HepG2 (cell line): ENCODE measurements around the gene TRIM69. TPM values are rescaled to one million over a fixed set of nuclear protein-coding genes. Genes with fewer than 3 reads are reported as not detected.

ENCODE experiments used
- ATAC-seq: fragments of 200-7000 bp; cut with Tn5 transposase; 3 replicates; pipeline ENCODE4 v1.9.1; 2020; ENCODE audit warnings: mild to moderate bottlenecking, moderate library complexity
- BruUV-seq: library from RNA; stranded (reverse); fragments of 400-500 nt; replicated peaks from 2 replicates; lab custom pipeline; 2021; lab: Mats Ljungman, UMichigan
- CTCF ChIA-PET: fragments of 300-600 bp; formaldehyde crosslinking; extraction: SDS; loops from one replicate; lab custom pipeline; 2021; ENCODE audit warnings: low total read pairs, inconsistent platforms, low intra/inter-chr PET ratio; lab: Yijun Ruan, JAX
- POLR2A ChIA-PET: fragments of 350-600 bp; sonication (Branson Sonifier 250); formaldehyde crosslinking; loops from one replicate; lab custom pipeline; 2020; ENCODE audit warnings: antibody characterized with exemption, inconsistent platforms; lab: Yijun Ruan, JAX
- DNase-seq: peaks from one replicate; pipeline ENCODE4 v3.0.0-alpha.2; 2015; ENCODE audit warnings: low spot score
- FAIRE-seq: peaks from 3 replicates; lab custom pipeline; 2011; peaks lifted over from hg19 to GRCh38; lab: Jason Lieb, UNC
- H2AFZ ChIP-seq: one replicate; pipeline ENCODE4 v1.6.1; 2011; ENCODE audit warnings: low read length, inconsistent platforms
- H3K27ac ChIP-seq: fragments of 300-600 bp; 3 replicates; pipeline ENCODE4 v1.8.0; 2011; ENCODE audit warnings: mixed run types, mild to moderate bottlenecking, mixed read lengths, low read length, inconsistent platforms; ENCODE audit not compliant: insufficient read depth; ENCODE audit errors: extremely low read length
- H3K27me3 ChIP-seq, 2 experiments: fragments of 200-600 bp in 1 of 2; 2 replicates in 1 of 2; 3 replicates in 1 of 2; pipeline versions ENCODE4 v1.6.0 to v1.8.0; 2011; ENCODE audit warnings: low read length in 2 of 2, mild to moderate bottlenecking in 2 of 2, moderate library complexity in 2 of 2, inconsistent platforms in 1 of 2; ENCODE audit not compliant: insufficient read depth in 2 of 2, control insufficient read depth in 1 of 2
- H3K36me3 ChIP-seq, 2 experiments: fragments of 200-600 bp in 1 of 2; replicated peaks in 1 of 2; 2 replicates in 1 of 2; 3 replicates in 1 of 2; pipeline versions ENCODE4 v1.5.1 to v1.8.0; 2011; ENCODE audit warnings: low read length in 2 of 2, inconsistent platforms in 1 of 2; ENCODE audit not compliant: insufficient read depth in 2 of 2, control insufficient read depth in 1 of 2
- H3K4me1 ChIP-seq: 2 replicates; pipeline ENCODE4 v1.5.1; 2012; ENCODE audit warnings: low read length, inconsistent platforms; ENCODE audit not compliant: insufficient read depth
- H3K4me2 ChIP-seq: 2 replicates; pipeline ENCODE4 v1.6.0; 2011; ENCODE audit warnings: low read depth, low read length, inconsistent platforms
- H3K4me3 ChIP-seq, 3 experiments: fragments of 200-600 bp in 1 of 3; sonication (generic), shearing (Covaris generic) in 1 of 3; replicated peaks in 1 of 3; 2 replicates each; pipeline ENCODE4 v1.5.1; 2011 to 2016; ENCODE audit warnings: low read length in 3 of 3, inconsistent platforms in 2 of 3, low read depth in 2 of 3, mild to moderate bottlenecking in 2 of 3, control low read depth in 1 of 3, mixed read lengths in 1 of 3; ENCODE audit not compliant: insufficient read depth in 1 of 3
- H3K79me2 ChIP-seq: one replicate; pipeline ENCODE4 v1.6.1; 2011; ENCODE audit warnings: low read length, inconsistent platforms; ENCODE audit not compliant: insufficient read depth
- H3K9ac ChIP-seq: 2 replicates; pipeline ENCODE4 v1.6.0; 2011; ENCODE audit warnings: mild to moderate bottlenecking, low read depth, low read length, inconsistent platforms; ENCODE audit not compliant: insufficient read depth
- H3K9me3 ChIP-seq: 2 replicates; pipeline ENCODE4 v1.5.1; 2012; ENCODE audit warnings: mild to moderate bottlenecking, low read length
- H4K20me1 ChIP-seq: 2 replicates; pipeline ENCODE4 v1.6.0; 2011; ENCODE audit warnings: inconsistent platforms, mild to moderate bottlenecking, low read length, moderate library complexity; ENCODE audit not compliant: insufficient read depth
- FLYWCH1 ChIP-seq: sonication (generic); formaldehyde crosslinking; IDR thresholded peaks from 2 replicates; pipeline ENCODE4 v1.8.1; 2023; ENCODE audit warnings: mild to moderate bottlenecking, missing genetic modification reagents
- HINFP ChIP-seq: sonication (generic); formaldehyde crosslinking; IDR thresholded peaks from 2 replicates; pipeline ENCODE4 v1.4.0; 2020; ENCODE audit warnings: low read depth, mild to moderate bottlenecking, missing genetic modification reagents
- HMGA1 ChIP-seq: sonication (generic); formaldehyde crosslinking; conservative IDR thresholded peaks from 2 replicates; pipeline ENCODE4 v1.4.0; 2020; ENCODE audit warnings: missing genetic modification reagents
- NR2F6 ChIP-seq, 2 experiments: IDR thresholded peaks; 2 replicates each; pipeline ENCODE4 v1.6.1; 2016; ENCODE audit warnings: antibody characterized with exemption in 1 of 2, mild to moderate bottlenecking in 1 of 2
- SIN3B ChIP-seq: fragments of 150-350 bp; IDR thresholded peaks from 2 replicates; pipeline ENCODE4 v1.6.1; 2014; ENCODE audit warnings: low read length
- SSRP1 ChIP-seq: IDR thresholded peaks from 2 replicates; pipeline ENCODE4 v1.6.1; 2016; ENCODE audit warnings: control low read depth
- THAP7 ChIP-seq: sonication (generic); formaldehyde crosslinking; IDR thresholded peaks from 2 replicates; pipeline ENCODE4 v1.8.1; 2023; ENCODE audit warnings: mild to moderate bottlenecking, missing genetic modification reagents
- ZFX ChIP-seq: sonication (generic); formaldehyde crosslinking; IDR thresholded peaks from 2 replicates; pipeline ENCODE4 v1.4.0; 2020; ENCODE audit warnings: mild to moderate bottlenecking, low read depth, missing genetic modification reagents, moderate library complexity
- ZMYM2 ChIP-seq: sonication (generic); formaldehyde crosslinking; IDR thresholded peaks from 2 replicates; pipeline ENCODE4 v1.8.0; 2022; ENCODE audit warnings: mild to moderate bottlenecking, missing genetic modification reagents
- ZNF276 ChIP-seq: sonication (generic); formaldehyde crosslinking; IDR thresholded peaks from 2 replicates; pipeline ENCODE4 v1.4.0; 2020; ENCODE audit warnings: mild to moderate bottlenecking, low read depth, missing genetic modification reagents
- ZNF33B ChIP-seq: sonication (generic); formaldehyde crosslinking; IDR thresholded peaks from 2 replicates; pipeline ENCODE4 v1.5.1; 2020; ENCODE audit warnings: mild to moderate bottlenecking, missing genetic modification reagents
- ZNF597 ChIP-seq: sonication (generic); formaldehyde crosslinking; IDR thresholded peaks from 2 replicates; pipeline ENCODE4 v1.5.0; 2020; ENCODE audit warnings: missing genetic modification reagents
- WGBS: methylation state at CpG from one replicate; pipeline ENCODE4 v1.1.6; 2017; ENCODE audit warnings: low lambda C conversion rate; 5-methylcytosine and 5-hydroxymethylcytosine counted together
- in situ Hi-C: cut with HindIII; loops from 2 replicates; pipeline ENCODE4 v1.10.0; 2017; ENCODE audit warnings: low pct_unique_long_range_greater_than_20kb; ENCODE audit not compliant: extremely low pct_ligation_motif_present
- intact Hi-C: fragments of 100-400 bp; cut with micrococcal nuclease; formaldehyde crosslinking; loops from one replicate; pipeline ENCODE4 v1.10.0; 2022; ENCODE audit not compliant: unreplicated experiment
- polyA plus RNA-seq, 8 experiments: library from polyadenylated mRNA; depleted of rRNA in 3 of 8; stranded (reverse) in 7 of 8; unstranded in 1 of 8; fragments of >200 nt; fragmentation: Illumina TruSeq in 4 of 8; extraction: Trizol in 4 of 8; gene quantifications; 2 replicates each; pipeline versions ENCODE4 v1.2.1 to v1.2.3, GENCODE V29; 2011 to 2016; ENCODE audit warnings: low read depth in 4 of 8, missing spikeins in 1 of 8, mixed read lengths in 1 of 8; ENCODE audit not compliant: insufficient read depth in 1 of 8
- total RNA-seq, 5 experiments: library from RNA; depleted of rRNA; stranded (reverse); fragments of >200 nt; fragmentation: Illumina TruSeq; extraction: Trizol; gene quantifications; 2 replicates each; pipeline ENCODE4 v1.2.3, GENCODE V29; 2016; ENCODE audit warnings: low read depth in 1 of 5
- TF ChIP-seq, protein P1 (sequence below): sonication (generic); formaldehyde crosslinking; IDR thresholded peaks from 2 replicates; pipeline ENCODE4 v1.5.0; 2020; ENCODE audit warnings: mild to moderate bottlenecking, missing genetic modification reagents

TRIM69 gene
- total and polyA plus RNA-seq, 2 of the 13 experiments (the other 11 are each of a cell fraction or from before 2014, with no cell fraction given) = 2.6 to 3.2 TPM

GRCh38 chr15:44802336-44802735 is 66.0 kb downstream of the TRIM69 start:
- no peak for ATAC-seq
- CTCF ChIA-PET = no interaction called here
- whole genome bisulfite sequencing = 22% methylated on average over 1 of the region's 1 CpG

More at GRCh38 chr15:44802336-44802735, 66.0 kb downstream of the TRIM69 start:
- Histone ChIP-seq H3K9ac (no peak overlapping the region), H2AFZ (no peak overlapping the region), H3K36me3 (no peaks in the 10 kb centered on the region), H4K20me1 (no peaks in the 10 kb centered on the region), H3K79me2 (no peaks in the 10 kb centered on the region), H3K4me1 (peaks cover 17% of the 10 kb centered on the region), H3K9me3 (no peaks in the 10 kb centered on the region), H3K27ac (no peak overlapping the region), H3K4me3 (no peak overlapping the region), H3K27me3 (0 out of 5 replicates have a peak, but pooled peaks cover 0 to 4% of the 10 kb centered on the region in 2 experiments), H3K4me2 (no peak overlapping the region)
- intact Hi-C loops = no loop called here
- BruUV-seq = no TSS peak
- FAIRE-seq (no peak), DNase-seq (no peak)
- in situ Hi-C loops = no loop called here
- no peak for TF ChIP-seq FLYWCH1 (CRISPR knock-in tag)
- TF ChIP-seq ZNF276 = no peak
- no peak for TF ChIP-seq ZMYM2 (CRISPR knock-in tag)
- TF ChIP-seq ZNF33B (CRISPR knock-in tag) = no peak
- TF ChIP-seq, protein P1, sequence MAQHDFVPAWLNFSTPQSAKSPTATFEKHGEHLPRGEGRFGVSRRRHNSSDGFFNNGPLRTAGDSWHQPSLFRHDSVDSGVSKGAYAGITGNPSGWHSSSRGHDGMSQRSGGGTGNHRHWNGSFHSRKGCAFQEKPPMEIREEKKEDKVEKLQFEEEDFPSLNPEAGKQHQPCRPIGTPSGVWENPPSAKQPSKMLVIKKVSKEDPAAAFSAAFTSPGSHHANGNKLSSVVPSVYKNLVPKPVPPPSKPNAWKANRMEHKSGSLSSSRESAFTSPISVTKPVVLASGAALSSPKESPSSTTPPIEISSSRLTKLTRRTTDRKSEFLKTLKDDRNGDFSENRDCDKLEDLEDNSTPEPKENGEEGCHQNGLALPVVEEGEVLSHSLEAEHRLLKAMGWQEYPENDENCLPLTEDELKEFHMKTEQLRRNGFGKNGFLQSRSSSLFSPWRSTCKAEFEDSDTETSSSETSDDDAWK (CRISPR knock-in tag) = no peak
- no peak for TF ChIP-seq SSRP1 (CRISPR knock-in tag)
- TF ChIP-seq NR2F6 (IDR thresholded peaks at IDR 0.05) = no peak
- no peak for TF ChIP-seq NR2F6 (CRISPR knock-in tag; IDR thresholded peaks at IDR 0.05)
- TF ChIP-seq THAP7 (CRISPR knock-in tag) = no peak
- TF ChIP-seq HMGA1 = no peak
- no peak for TF ChIP-seq ZNF597 (CRISPR knock-in tag)
- no peak for TF ChIP-seq SIN3B
- no peak for TF ChIP-seq HINFP (CRISPR knock-in tag)
- no peak for TF ChIP-seq ZFX
- POLR2A ChIA-PET = no interaction called here
